ENCODE measurements around the gene COA7.
A peak's percentile ranks its signal among the peaks of the same experiment; 100 is the strongest.
"Not testable (repeated sequence)": the region's sequence is repeated elsewhere in the genome, so short reads cannot be mapped to it uniquely, and the experiment has no call there.

COA7 gene

GRCh38 chr1:52697795-52698674 lies at the start of gene COA7:
Gene COA7 (minus strand): TSS chr1:52698347. CDS start chr1:52698326, 21 bp downstream.
- DNase-seq (ENCODE audit: low spot score) = peak; percentile 92

DNA sequence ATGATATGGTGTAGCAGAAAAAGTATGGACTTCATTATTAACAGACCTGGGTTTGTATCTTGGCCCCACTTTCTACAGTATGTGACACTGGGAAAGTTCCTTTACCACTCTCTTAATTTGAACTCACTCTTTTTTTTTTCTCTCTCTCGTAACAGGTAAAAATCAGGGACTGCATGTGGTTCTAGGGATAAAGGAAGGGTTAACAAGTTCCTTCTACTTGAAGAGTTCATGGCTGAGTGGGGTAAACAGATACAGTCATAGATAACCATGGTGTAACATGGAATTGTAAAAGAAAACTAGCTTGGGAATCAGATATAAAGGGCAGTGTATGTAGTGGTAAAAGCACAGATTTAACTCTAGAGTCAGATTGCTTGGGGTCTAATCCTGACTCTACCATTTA lies 49.3 kb upstream of the COA7 start:
- DNase-seq (ENCODE audit: low spot score) = no peak

DNA sequence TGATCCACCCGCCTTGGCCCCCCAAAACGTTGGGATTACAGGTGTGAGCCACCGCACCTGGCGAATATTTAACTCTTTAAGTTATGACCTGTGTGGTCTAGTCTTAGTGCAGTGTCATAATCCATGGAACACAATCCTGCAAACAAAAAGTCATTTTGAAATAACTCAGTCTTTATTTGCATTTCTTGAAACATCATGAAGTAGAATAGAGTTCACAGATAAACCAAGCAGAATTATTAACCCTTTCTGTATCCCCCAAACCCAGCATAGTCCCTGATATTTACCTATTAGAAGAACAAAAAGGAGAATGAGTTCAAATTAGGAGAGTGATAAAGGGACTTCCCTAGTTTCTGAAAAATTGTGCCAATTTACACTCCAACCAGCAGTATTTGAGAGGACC lies 48.0 kb upstream of the COA7 start:
- no peak for DNase-seq (ENCODE audit: low spot score)

DNA sequence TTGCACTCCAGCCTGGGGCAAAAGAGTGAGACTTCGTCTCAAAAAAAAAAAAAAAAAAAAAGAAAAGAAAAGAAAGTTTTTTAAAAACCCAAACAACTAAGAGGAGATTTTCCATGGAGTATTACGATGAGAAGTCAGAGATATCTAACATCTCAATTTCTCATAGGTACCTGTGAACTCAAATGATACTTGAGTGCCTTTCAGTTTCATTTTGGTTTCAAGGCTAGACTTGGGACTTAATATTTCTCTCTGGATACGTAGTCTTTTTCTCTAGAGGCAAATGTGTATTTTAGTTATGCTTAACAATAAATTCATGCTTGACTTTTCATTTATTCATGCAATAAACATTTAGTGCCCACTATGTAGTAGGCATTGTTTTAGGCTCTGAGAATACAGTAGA lies 43.1 kb upstream of the COA7 start:
- no peak for DNase-seq (ENCODE audit: low spot score)

GRCh38 chr1:52739699-52740467 lies 41.7 kb upstream of the COA7 start:
- no peak for DNase-seq (ENCODE audit: low spot score)

DNA sequence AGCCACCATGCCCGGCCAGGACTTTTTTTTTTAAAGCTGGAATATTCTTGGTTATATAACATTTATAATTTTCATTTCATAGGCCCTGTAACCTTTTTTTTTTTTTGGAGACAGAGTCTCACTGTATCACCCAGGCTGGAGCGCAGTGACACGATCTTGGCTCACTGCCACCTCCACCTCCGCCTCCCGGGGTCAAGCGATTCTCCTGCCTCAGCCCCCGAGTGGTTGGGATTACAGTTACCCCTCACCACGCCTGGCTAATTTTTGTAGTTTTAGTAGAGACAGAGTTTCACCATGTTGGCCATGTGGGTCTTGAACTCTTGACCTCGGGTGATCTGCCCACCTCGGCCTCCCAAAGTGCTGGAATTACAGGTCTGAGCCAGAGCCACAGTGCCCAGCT lies 40.7 kb upstream of the COA7 start:
- no peak for DNase-seq (ENCODE audit: low spot score)

DNA sequence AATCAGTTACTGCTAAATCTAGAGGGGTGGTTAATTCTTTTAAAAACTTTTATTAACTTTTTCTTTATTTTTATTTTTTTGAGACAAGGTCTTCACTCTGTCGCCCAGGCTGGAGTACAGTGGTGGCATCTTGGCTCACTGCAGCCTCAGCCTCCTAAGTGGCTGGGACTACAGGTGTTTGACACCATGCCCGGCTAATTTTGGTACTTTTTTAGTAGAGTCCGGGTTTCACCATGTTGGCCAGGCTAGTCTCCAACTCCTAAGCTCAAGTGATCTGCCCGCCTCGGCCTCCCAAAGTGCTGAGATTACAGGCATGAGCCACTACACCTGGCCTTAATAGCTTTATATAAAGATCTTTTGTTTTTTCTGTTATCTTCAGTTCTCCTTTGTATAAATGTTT lies 40.0 kb upstream of the COA7 start:
- DNase-seq (ENCODE audit: low spot score) = no peak

GRCh38 chr1:52735371-52735770 lies 37.2 kb upstream of the COA7 start:
- not testable (repeated sequence) for DNase-seq (ENCODE audit: low spot score)

- no peak for DNase-seq (ENCODE audit: low spot score)
These were observed 35.2 kb upstream of the COA7 start for GRCh38 chr1:52733368-52733767.

DNA sequence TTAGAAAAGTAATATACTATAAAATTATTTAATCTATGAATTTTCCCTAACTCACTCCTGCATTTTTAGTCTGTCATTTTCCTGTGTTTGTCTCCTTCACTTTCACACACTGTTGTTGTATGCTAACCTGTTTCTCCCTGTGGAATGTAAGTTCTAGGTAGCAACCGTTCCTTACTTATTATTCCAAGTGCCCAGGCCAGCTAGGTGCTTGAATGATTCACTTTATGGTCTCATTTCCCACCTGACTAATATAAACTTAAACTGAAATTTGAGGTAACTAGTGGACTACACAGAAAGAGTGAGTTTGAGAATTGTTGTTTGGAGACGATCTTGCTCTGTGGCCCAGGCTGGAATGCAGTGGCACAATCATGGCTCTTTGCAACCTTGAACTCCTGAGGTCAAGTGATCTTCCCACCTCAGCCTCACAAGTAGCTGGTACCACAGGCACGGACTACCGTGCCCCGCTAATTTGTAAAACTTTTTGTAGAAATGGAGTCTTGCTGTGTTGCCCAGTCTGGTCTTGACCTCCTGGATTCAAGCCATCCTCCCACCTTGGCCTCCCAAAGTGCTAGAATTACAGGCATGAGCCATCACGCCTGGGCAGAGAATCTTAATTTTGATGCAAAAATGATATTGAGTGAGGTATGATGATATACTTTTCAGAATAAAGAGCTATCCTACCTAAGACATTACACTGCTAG lies 30.0 kb upstream of the COA7 start:
- no peak for DNase-seq (ENCODE audit: low spot score)

DNA sequence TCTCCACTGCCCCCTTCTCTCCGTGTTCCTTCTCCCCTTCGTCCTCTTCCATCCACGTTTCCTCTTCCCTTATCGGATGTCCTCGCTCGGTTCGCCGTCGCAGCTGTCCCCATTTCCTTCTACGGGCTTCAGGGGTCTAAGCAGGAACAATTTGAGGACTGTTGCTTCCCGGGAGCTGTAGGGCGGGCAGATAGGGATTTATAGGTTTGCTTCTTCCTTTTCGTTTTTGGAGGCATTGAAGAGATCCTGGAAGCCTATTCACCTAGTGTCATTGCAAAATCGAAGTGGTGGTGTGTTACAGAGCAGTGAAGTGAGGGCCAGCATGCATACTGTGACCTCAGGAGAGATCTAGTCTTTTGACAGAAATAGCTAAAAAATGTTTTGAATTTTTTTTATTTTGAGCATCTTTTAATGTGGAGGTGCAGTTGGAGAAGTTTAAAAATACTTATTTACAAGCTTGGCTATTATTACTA lies 29.0 kb upstream of the COA7 start:
- peak; percentile 30 for DNase-seq (ENCODE audit: low spot score)

DNA sequence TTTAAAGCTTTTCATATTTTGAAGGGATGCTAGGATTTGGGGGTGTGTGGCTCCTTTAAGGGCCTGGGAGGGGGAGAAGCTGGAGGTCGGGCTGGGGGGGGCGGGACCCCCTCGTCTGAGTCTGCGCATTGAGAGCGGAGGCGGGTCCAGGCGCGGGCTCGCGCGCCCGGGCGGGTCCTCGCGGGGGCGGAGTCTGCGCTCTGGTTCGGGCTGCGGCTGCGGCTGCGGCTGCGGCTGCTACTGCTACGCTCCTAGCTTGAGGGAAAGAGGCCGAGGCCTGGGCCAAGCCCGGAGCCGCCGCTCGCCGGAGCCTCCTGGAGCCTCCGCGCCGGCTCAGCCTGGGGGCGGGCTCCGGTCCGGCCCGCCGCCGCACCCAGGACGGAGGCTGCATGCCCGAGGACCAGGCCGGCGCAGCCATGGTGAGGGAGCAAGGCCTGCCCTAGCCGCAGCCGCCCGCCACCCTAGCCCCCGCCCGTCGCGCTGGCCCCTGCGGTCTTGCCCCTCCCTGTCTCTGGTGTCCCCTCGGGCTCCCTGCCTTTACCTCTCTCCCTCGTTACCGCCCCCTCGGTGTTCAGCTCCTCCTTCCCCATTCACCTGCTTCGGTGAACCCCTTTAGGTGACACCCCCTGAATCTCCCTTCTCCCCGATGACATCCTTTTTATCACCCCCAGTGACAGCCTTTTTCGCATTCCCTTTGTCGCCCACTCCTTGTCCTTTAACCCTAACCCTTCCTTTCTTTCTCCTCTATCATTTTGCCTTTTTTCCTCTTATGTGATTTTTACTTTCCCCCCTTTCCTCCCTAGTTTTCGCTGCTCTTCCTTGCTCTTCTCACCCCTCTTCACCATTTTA lies 28.3 kb upstream of the COA7 start, which contains the start of gene ZYG11B:
Gene ZYG11B, plus strand, starts transcription at position 189 of the 849 bp plus-strand sequence. Its CDS starts 201 bp downstream, at position 390.
- peak; percentile 99 for DNase-seq (ENCODE audit: low spot score)

- no peak for DNase-seq (ENCODE audit: low spot score)
These were observed 27.7 kb upstream of the COA7 start for GRCh38 chr1:52725903-52726264.

- no peak for DNase-seq (ENCODE audit: low spot score)
These were observed 25.1 kb upstream of the COA7 start for GRCh38 chr1:52723260-52723659.

DNA sequence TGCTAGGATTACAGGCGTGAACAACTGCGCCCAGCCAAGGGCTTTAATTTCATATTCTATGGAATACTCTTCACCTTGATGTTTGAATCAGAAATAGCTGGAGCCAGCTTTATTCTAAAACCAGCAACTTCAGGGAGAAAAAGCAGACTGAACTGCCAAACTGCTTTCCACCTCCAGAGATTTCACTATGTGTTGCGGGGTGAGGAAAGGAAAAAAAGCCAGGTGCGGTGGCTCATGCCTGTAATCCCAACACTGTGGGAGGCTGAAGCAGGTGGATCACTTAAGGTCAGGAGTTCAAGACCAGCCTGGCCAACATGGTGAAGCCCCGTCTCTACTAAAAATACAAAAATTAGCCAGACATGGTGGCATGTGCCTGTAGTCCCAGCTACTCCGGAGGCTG lies 17.1 kb upstream of the COA7 start:
- DNase-seq (ENCODE audit: low spot score) = not testable (repeated sequence)

- DNase-seq (ENCODE audit: low spot score) = no peak
These were observed 15.4 kb upstream of the COA7 start for GRCh38 chr1:52713590-52713989.

GRCh38 chr1:52709016-52709415 lies 10.9 kb upstream of the COA7 start:
- DNase-seq (ENCODE audit: low spot score) = no peak

DNA sequence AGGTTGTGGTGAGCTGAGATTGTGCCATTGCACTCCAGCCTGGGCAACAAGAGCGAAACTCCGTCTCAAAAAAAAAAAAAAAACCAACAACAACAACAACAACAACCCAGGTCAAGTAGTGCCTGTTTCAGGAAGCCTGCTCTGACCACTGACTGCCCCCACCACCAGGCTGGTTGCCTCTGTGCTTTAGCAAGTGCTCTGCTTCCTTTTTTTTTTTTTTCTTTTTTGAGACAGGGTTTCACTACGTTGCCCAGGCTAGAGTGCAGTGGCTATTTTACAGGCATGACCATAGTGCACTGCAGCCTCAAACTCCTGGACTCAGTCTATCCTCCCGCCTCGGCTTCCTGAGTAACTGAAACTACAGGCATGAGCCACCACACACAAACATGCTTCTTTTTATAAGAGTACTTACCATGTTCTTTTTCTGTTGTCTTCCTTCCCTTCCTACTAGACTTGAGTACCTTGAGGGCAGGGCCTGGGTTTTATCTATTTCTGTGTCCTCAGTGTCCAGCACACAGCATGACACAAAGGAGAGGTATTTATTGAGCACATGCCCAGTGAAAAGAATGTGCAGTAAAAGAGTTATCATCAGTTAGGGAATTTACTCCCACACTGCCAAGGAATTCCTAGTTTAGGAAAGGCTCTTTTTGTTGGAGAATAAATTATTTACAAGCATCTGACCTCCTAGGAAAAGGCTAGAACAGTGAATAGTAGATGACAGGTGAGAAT lies 9.9 kb upstream of the COA7 start:
- DNase-seq (ENCODE audit: low spot score) = peak; percentile 65

DNA sequence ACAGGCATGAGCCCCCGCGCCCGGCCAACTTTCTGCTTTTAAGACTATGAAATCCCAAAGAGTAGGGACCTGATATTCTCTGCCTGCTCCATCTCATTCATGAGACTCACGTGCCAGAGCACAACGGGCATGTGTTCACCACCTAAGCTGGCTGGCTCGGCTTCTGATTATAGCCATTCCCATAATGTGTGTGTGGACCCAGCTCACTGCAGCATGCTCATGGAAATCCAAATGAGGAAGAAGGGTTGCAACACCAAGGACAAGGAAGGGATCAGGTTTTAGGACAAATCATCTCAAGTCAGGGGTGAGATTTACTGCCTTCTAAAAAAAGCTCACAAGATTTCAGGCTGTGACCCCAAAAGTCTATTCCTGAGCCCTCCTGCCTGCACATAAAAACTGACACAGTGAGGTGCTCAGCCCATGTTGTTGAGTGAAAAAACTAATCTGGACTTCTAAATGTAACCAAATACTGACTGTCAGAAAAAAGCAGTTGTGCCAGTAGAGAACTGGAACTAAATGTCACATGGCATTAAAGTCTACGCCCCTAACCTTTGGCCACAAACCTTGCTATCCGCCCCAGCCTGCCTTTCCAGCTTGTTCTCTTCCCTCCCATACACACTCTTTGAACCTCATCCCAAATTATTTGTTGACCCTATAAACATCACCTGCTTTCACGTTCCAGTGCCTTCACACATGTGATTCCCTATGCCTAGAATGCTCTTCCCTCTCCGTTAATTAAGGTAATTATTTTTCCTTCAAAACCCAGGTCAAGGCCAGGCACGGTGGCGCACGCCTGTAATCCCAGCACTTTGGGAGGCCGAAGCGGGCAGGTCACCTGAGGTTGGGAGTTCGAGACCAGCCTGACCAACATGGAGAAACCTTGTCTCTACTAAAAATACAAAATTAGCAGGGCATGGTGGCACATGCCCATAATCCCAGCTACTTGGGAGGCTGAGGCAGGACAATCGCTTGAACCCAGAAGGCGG lies 9.1 kb upstream of the COA7 start:
- DNase-seq (ENCODE audit: low spot score) = no peak
